SK-N-MC (cell line): ENCODE measurements around the gene CTNND2.

Experiments
- EZH2 ChIP-seq: fragments of 200-600 bp; sonication (generic); IDR thresholded peaks from one replicate; pipeline ENCODE4 v1.6.1; 2017; ENCODE audit warnings: antibody characterized with exemption
- FOXP2 ChIP-seq: optimal IDR thresholded peaks from 2 replicates; pipeline ENCODE3; 2011; ENCODE audit warnings: mild to moderate bottlenecking, moderate library complexity; ENCODE audit not compliant: insufficient read depth; ENCODE audit errors: extremely low read length, control extremely low read depth
- POLR2AphosphoS5 ChIP-seq: IDR thresholded peaks from 2 replicates; pipeline ENCODE4 v1.6.1; 2012; ENCODE audit warnings: mild to moderate bottlenecking, low read depth, low read length, borderline replicate concordance

- TF ChIP-seq POLR2AphosphoS5 (no peak), EZH2 (no peak), FOXP2 (no peak)
These were observed 422.2 kb downstream of the CTNND2 start for GRCh38 chr5:11482011-11482410.
